CD1c-positive myeloid dendritic cell (primary cell): ENCODE measurements around the gene FFAR3.

Source experiments
- DNase-seq: peaks from one replicate; pipeline ENCODE4 v3.0.0-alpha.2; 2016; ENCODE audit errors: extremely low spot score

FFAR3 gene

GRCh38 chr19:35331551-35332214 is 26.6 kb upstream of the FFAR3 start:
- DNase-seq: no peak

- DNase-seq: no peak
These were observed 25.4 kb upstream of the FFAR3 start for GRCh38 chr19:35332817-35333216.

GRCh38 chr19:35334144-35334753 is 24.0 kb upstream of the FFAR3 start:
- no peak for DNase-seq

- DNase-seq: no peak
These were observed 21.9 kb upstream of the FFAR3 start for GRCh38 chr19:35336166-35336955.

GRCh38 chr19:35337097-35337983 is 20.9 kb upstream of the FFAR3 start:
- DNase-seq: no peak

- no peak for DNase-seq
These were observed 20.3 kb upstream of the FFAR3 start for GRCh38 chr19:35337984-35338296.

- DNase-seq: no peak
These were observed 17.8 kb upstream of the FFAR3 start for GRCh38 chr19:35340431-35340830.

GRCh38 chr19:35341006-35341405 is 17.3 kb upstream of the FFAR3 start:
- DNase-seq: no peak

GRCh38 chr19:35341565-35342225 is 16.6 kb upstream of the FFAR3 start:
- DNase-seq: no peak

GRCh38 chr19:35342430-35342829 is 15.8 kb upstream of the FFAR3 start:
- no peak for DNase-seq

GRCh38 chr19:35344511-35345031 is 13.7 kb upstream of the FFAR3 start:
- no peak for DNase-seq

GRCh38 chr19:35345671-35346111 is 12.6 kb upstream of the FFAR3 start:
- no peak for DNase-seq

GRCh38 chr19:35346193-35347052 is 11.8 kb upstream of the FFAR3 start:
- peak; percentile 61 for DNase-seq

- peak; percentile 91 for DNase-seq
These were observed 10.9 kb upstream of the FFAR3 start, which contains the start of gene FFAR1 for GRCh38 chr19:35347171-35347929. Gene FFAR1, plus strand, starts transcription at chr19:35347902. Its CDS starts 3,650 bp downstream, at chr19:35351552.

GRCh38 chr19:35347930-35348298 is 10.3 kb upstream of the FFAR3 start:
- no peak for DNase-seq

- no peak for DNase-seq
These were observed 9.2 kb upstream of the FFAR3 start for GRCh38 chr19:35348911-35349611.

GRCh38 chr19:35349614-35350521 is 8.4 kb upstream of the FFAR3 start:
- DNase-seq: no peak

- no peak for DNase-seq
These were observed 7.7 kb upstream of the FFAR3 start for GRCh38 chr19:35350591-35350990.
